ENCODE results near the gene USP32. TPM values are rescaled to one million over a fixed set of nuclear protein-coding genes. Genes with fewer than 3 reads are reported as not detected.

Gene USP32
- total and polyA plus RNA-seq, 2 of the 8 experiments (the other 6 are each of a cell fraction or from before 2014, with no cell fraction given), result 29.6 to 112 TPM

- TF ChIP-seq KDM1A (IDR thresholded peaks at IDR 0.05; ENCODE audit: borderline replicate concordance, low read length), result no peak
- no peak for TF ChIP-seq POLR2AphosphoS5 (IDR thresholded peaks at IDR 0.05; ENCODE audit: low read depth, low read length)
- no peak for TF ChIP-seq YY1 (IDR thresholded peaks at IDR 0.05; ENCODE audit: low read depth, low read length)
- TF ChIP-seq FOSL1 (IDR thresholded peaks at IDR 0.05; ENCODE audit: insufficient read depth, low read depth, low read length), result no peak
- TF ChIP-seq NANOG (IDR thresholded peaks at IDR 0.05; ENCODE audit: insufficient read depth, low read depth, low read length, poor library complexity, severe bottlenecking), result no peak
- TF ChIP-seq GABPA (IDR thresholded peaks at IDR 0.05; ENCODE audit: borderline replicate concordance, insufficient read depth, low read length), result no peak
- TF ChIP-seq TAF1 (IDR thresholded peaks at IDR 0.05; ENCODE audit: low read depth, low read length), result no peak
- no peak for TF ChIP-seq SP1 (IDR thresholded peaks at IDR 0.05; ENCODE audit: low read depth, low read length)
Measured at GRCh38 chr17:60301649-60302048, 90.3 kb downstream of the USP32 start (continued).
